Activated T-cell treated with anti-CD3 and anti-CD28 coated beads, Interleukin-2, amount 50 U/mL, for 24 hours (primary cell): ENCODE results near the gene TERT.
"Not testable (repeated sequence)": the region's sequence is repeated elsewhere in the genome, so short reads cannot be mapped to it uniquely, and the experiment has no call there.

Experiments
- DNase-seq: peaks from one replicate; pipeline ENCODE4 v3.0.0-alpha.2; 2020
- H3K27ac Mint-ChIP-seq: 2 replicates; pipeline ENCODE4 v1.8.0; 2020; ENCODE audit warnings: mild to moderate bottlenecking, mixed read lengths
- H3K27me3 Mint-ChIP-seq: 2 replicates; pipeline ENCODE4 v1.8.0; 2020; ENCODE audit warnings: mixed read lengths
- H3K36me3 Mint-ChIP-seq: 2 replicates; pipeline ENCODE4 v1.8.0; 2020; ENCODE audit warnings: low read depth, mixed read lengths
- H3K4me1 Mint-ChIP-seq: 2 replicates; pipeline ENCODE4 v1.8.0; 2020; ENCODE audit warnings: low read depth, mixed read lengths
- H3K4me3 Mint-ChIP-seq: 2 replicates; pipeline ENCODE4 v1.8.0; 2020; ENCODE audit warnings: mild to moderate bottlenecking, moderate library complexity, mixed read lengths
- H3K9me3 Mint-ChIP-seq: 2 replicates; pipeline ENCODE4 v1.8.0; 2020; ENCODE audit warnings: mixed read lengths

Gene TERT

DNA sequence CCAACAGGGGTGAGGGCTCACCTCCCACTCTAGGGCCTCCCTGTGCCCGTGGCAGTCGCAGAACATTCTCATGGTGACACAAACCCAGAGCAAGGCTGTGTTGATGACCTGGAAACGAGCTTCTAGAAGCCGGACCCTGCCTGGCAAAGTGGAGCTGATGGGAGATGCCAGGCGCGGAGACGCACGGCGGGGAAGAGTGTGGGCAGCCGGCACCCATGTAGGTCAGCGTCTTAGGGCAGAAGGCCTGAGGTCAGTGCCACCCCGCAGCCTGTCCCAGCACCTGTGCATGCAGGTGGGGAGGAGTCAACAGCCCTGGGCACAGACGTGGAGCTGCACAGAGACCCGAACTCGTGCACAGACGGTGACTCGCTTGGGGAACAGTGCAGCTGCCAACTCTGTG, 64.3 kb downstream of the TERT start:
- no peak overlapping the region for H3K27ac Mint-ChIP-seq
- H3K4me3 Mint-ChIP-seq, result no peak overlapping the region
- H3K36me3 Mint-ChIP-seq, result no peaks in the 10 kb centered on the region

DNA sequence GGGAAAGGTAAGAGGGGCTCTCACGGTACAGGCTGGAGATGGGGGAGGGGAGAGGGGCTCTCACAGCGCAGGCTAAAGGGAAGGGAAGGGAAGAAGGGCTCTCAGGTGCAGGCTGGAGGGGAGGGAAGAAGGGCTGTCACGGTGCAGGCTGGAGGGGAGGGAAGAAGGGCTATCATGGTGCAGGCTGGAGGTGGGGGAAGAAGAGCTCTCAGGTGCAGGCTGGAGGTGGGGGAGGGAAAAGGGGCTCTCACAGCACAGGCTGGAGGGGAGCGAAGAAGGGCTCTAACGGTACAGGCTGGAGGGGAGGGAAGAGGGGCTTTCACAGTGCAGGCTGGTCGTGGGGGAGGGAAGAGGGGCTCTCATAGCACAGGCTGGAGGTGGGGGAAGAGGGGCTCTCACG, 65.0 kb downstream of the TERT start:
- Mint-ChIP-seq H3K27ac (no peak overlapping the region), H3K4me1 (peaks cover 8% of the 10 kb centered on the region), H3K27me3 (peaks cover 20% of the 10 kb centered on the region), H3K36me3 (no peaks in the 10 kb centered on the region), H3K9me3 (no peaks in the 10 kb centered on the region), H3K4me3 (no peak overlapping the region)
- DNase-seq, result no peak

More for the DNA sequence above, 64.3 kb downstream of the TERT start:
- Mint-ChIP-seq H3K4me1 (peaks cover 8% of the 10 kb centered on the region), H3K9me3 (peaks cover 1% of the 10 kb centered on the region), H3K27me3 (peaks cover 20% of the 10 kb centered on the region)
- no peak for DNase-seq

DNA sequence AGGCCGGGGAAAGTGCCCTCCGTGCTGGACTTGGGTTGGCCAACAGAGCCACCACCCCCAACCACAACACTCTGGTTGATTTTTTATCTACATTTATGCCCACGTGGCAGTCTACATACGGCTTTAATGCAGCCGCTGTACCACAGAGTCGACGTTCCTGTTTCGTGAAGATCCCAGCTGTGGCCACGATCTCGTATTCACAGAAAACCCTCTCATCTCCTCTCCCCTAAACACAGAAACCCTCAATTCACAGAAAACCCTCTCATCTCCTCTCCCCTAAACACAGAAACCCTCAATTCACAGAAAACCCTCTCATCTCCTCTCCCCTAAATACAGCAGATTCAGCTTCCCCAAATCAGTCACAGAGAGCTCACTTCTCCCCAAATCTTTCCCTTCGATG, 65.8 kb downstream of the TERT start:
- peaks cover 20% of the 10 kb centered on the region for H3K27me3 Mint-ChIP-seq
- not testable (repeated sequence) for H3K9me3 Mint-ChIP-seq, H3K4me1 Mint-ChIP-seq, H3K36me3 Mint-ChIP-seq, DNase-seq, H3K4me3 Mint-ChIP-seq, H3K27ac Mint-ChIP-seq

DNA sequence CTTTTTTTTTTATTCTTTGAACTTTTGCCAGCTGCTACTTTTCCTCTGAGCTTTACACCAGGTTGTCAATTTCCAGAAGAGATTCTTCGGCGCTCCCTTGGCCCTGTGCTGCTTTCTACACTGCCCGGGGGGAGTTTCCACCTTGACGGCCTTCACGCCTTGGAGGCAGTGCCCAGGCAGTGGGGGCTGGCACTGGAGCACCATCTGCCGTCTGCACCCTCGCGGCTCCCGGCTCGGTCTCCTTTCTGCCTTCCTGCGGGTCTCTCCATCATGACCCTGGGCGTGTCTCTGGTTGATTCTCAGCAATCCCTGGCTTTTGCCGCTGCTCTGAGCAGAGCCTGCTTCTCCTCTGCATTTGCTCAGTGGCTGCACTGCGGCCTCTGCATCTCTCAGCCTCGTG, 66.7 kb downstream of the TERT start:
- H3K4me1 Mint-ChIP-seq, result peaks cover 8% of the 10 kb centered on the region
- H3K9me3 Mint-ChIP-seq, result no peaks in the 10 kb centered on the region
- H3K36me3 Mint-ChIP-seq, result no peaks in the 10 kb centered on the region
- peaks cover 20% of the 10 kb centered on the region for H3K27me3 Mint-ChIP-seq
- H3K4me3 Mint-ChIP-seq, result no peak overlapping the region
- no peak overlapping the region for H3K27ac Mint-ChIP-seq
- no peak for DNase-seq

DNA sequence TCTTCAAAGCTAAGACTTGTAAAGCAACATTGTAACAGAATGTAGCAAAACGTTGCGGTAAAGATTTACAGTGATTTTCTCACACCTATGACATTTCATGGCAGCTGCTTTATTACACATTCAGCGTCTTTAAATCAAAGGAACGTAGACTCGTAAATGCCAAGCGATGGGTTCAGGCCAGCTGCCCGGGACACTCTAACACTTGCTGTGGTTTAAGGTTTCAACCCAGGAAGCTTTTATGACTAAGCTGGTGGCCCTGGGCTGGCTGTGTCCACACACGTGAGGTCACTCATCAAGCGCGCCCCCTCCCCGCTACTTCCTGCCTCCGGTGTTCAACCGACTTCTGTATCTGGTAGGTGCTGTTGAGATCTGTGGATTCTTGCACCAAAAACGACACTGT, 67.2 kb downstream of the TERT start:
- peaks cover 8% of the 10 kb centered on the region for H3K4me1 Mint-ChIP-seq
- H3K27me3 Mint-ChIP-seq, result peaks cover 20% of the 10 kb centered on the region
- no peak for DNase-seq
- H3K36me3 Mint-ChIP-seq, result no peaks in the 10 kb centered on the region
- no peaks in the 10 kb centered on the region for H3K9me3 Mint-ChIP-seq
- no peak overlapping the region for H3K27ac Mint-ChIP-seq
- H3K4me3 Mint-ChIP-seq, result no peak overlapping the region

DNA sequence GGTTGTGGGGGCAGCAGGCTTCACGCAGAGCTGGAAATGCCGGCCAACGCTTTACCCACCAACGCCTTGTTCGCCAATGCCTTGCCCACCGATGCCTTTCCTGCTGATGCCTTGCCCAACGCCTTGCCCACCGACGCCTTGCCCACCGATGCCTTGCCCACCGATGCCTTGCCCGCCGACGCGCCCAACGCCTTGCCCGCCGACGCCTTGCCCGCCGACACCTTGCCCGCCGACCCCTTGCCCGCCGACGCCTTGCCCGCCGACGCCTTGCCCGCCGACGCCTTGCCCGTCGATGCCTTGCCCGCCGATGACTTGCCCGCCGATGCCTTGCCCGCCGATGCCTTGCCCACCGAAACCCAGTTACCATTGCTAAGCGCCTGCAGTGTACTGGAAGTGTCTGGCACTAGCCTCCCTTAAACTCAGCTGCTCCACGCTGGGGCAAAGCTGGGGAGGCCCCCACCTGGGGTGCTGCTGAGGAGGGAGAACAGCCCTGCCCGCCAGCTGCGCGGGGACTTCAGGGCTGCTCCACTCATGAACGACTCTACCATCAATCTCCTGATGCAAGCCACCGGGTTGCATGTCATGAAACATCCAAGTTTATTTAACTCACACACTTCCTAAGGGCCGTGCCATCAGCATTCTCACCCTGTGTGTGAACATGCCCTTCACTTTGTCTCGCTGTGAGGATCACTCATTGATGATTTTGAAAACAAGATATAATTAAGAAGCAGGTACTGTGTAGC, 67.9 kb downstream of the TERT start:
- no peak for DNase-seq
- no peak overlapping the region for H3K4me3 Mint-ChIP-seq
- H3K9me3 Mint-ChIP-seq, result no peaks in the 10 kb centered on the region

DNA sequence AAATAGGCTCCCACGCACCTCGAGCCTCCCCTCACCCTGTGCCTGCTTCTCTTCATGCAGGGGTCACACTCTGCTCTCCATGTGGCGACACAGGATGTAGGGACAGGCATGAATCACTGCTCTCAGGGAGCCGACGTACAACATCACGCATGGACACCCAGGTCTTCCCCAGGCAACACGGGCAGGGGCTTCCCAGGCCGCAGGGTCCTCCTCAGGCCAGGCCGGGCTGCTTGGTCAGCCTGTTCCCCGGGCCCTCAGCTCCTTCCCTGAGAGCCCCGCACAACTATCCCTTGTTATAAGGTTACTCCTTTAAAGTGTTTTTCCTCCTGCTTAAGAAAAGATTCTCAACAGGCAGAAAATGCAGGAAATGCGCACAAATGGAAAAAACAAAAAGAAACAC, 68.6 kb downstream of the TERT start:
- H3K9me3 Mint-ChIP-seq, result no peaks in the 10 kb centered on the region
- H3K4me1 Mint-ChIP-seq, result peaks cover 8% of the 10 kb centered on the region
- no peak for DNase-seq
- H3K27ac Mint-ChIP-seq, result no peak overlapping the region
- H3K36me3 Mint-ChIP-seq, result no peaks in the 10 kb centered on the region
- H3K4me3 Mint-ChIP-seq, result no peak overlapping the region
- H3K27me3 Mint-ChIP-seq, result peaks cover 20% of the 10 kb centered on the region

More for the DNA sequence above, 67.9 kb downstream of the TERT start:
- Mint-ChIP-seq H3K27ac (no peak overlapping the region), H3K4me1 (peaks cover 8% of the 10 kb centered on the region), H3K27me3 (peaks cover 20% of the 10 kb centered on the region), H3K36me3 (no peaks in the 10 kb centered on the region)

DNA sequence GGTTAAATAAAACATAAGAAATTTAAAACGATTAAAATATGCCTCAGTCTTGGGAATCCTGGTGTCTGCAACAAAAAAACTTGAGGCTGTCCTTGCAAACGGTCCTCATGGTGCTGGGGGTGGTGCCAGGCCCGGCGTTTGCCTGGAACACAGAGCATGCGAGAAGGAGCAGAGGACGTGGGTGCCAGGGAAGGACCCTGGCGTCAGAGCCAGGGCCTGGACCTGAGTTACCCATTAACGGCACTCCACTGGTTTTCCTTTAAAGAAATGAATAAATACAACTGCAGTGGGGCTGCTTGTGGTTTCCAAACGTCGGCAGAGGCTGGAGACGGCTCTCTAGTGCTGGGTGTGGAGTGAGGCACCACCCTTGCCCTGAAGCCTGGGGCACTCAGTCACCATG, 69.8 kb downstream of the TERT start, which contains the start of gene SLC6A18:
SLC6A18 (plus strand) TSS at position 301 of the 400 bp plus-strand sequence; CDS start at position 398, 97 bp downstream.
- DNase-seq, result no peak
- Mint-ChIP-seq H3K27ac (no peak within 1 kb of the TSS), H3K4me3 (no peak within 1 kb of the TSS), H3K4me1 (peaks cover 8% of the 10 kb centered on the region), H3K9me3 (no peaks in the 10 kb centered on the region), H3K36me3 (no peaks in the 10 kb centered on the region), H3K27me3 (peaks cover 17% of the 10 kb centered on the region)

DNA sequence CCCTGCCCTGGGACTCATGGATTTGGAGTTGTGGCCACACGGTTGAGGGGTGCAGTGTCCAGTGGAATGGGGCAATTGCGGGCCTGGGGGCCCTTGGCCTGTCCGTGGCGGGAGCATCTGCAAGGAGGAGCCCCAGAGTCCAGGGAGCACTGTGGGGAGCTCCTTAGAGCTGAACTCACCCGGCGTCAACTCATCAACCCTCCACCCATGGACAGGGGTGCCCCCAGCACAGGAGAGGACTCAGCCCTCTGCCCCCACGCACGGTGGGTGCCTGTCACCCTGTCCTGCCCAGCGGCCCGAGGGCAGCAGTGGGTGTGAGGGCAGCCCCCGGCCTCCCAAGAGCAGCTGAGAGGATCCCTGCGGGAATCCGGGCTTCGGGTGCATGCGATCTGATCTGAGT, 70.2 kb downstream of the TERT start:
- H3K36me3 Mint-ChIP-seq, result no peaks in the 10 kb centered on the region
- H3K27ac Mint-ChIP-seq, result no peak overlapping the region
- no peak for DNase-seq
- peaks cover 8% of the 10 kb centered on the region for H3K4me1 Mint-ChIP-seq
- H3K9me3 Mint-ChIP-seq, result no peaks in the 10 kb centered on the region
- H3K4me3 Mint-ChIP-seq, result no peak overlapping the region
- H3K27me3 Mint-ChIP-seq, result peaks cover 17% of the 10 kb centered on the region

DNA sequence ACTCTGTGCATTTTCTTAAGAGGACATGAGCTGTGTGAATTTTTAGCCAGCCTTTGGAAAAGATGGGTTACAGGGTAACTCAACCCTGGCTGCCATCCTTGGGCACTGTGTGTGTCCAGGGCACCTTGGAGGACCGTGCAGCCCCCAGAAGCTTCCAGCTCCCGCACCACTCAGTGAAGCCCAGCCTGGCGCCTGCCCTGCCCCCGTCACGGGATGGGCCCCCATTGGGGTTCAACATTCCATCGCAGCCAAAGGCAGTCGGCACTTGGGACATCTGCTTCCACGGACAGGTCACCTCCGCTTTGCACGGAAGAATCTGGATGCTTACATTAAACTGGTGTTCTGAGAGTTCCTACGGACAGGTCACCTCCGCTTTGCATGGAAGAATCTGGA, 71.6 kb downstream of the TERT start:
- no peaks in the 10 kb centered on the region for H3K36me3 Mint-ChIP-seq
- H3K4me3 Mint-ChIP-seq, result no peak overlapping the region
- H3K4me1 Mint-ChIP-seq, result peaks cover 3% of the 10 kb centered on the region
- no peak overlapping the region for H3K27ac Mint-ChIP-seq
- no peaks in the 10 kb centered on the region for H3K9me3 Mint-ChIP-seq
- peaks cover 5% of the 10 kb centered on the region for H3K27me3 Mint-ChIP-seq
- no peak for DNase-seq

DNA sequence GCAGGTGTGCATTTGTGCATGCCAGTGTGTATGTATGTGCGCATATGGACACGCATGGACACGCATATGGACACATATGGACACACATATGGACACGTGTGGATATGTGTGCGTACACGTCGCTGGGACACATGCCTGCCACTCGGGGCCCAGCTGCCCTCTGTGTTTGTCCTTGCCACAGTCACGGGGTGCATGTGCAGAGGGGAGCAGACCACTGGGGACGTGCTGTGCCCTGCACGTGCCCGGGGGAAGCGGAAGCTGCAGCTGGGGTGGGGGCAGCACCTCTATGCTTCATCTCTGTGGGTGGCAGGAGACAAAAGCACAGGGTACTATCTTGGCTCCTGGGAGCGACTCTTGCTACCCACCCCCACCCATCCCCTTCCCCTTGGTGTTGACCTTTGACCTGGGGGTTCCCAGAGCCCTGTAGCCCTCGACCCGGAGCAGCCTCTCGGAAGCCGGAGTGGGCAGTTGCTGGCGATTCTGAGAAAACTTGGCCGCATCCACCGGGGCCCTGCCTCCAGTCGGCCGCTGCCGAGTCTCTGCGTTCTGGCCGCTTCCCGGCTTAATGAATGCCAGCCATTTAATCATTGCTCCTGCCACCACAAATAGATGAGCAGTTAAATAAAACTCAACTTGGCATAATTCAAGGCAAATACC, 72.1 kb downstream of the TERT start:
- H3K27ac Mint-ChIP-seq, result no peak overlapping the region
- H3K4me3 Mint-ChIP-seq, result no peak overlapping the region
- no peaks in the 10 kb centered on the region for H3K9me3 Mint-ChIP-seq
- peaks cover 3% of the 10 kb centered on the region for H3K4me1 Mint-ChIP-seq
- H3K27me3 Mint-ChIP-seq, result no peaks in the 10 kb centered on the region
- DNase-seq, result no peak
- H3K36me3 Mint-ChIP-seq, result no peaks in the 10 kb centered on the region

DNA sequence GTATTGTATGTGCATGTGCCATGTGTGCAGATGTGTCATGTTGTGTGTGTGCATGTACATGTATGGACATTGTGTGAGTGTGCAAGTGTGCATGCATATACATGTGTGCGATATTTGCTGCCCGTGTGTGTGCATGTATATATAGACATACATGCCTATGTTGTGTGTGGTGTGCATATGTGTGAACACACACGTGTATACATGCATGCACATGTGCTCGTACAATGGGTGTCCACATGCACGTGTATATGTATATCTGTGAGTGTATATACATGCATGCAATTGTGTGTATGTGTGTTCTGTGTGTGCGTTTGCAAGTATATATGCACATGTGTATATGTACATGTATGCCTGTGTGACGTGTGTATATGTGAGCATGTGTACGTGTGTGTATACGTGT, 72.7 kb downstream of the TERT start:
- peaks cover 5% of the 10 kb centered on the region for H3K4me1 Mint-ChIP-seq
- H3K27ac Mint-ChIP-seq, result no peak overlapping the region
- no peaks in the 10 kb centered on the region for H3K36me3 Mint-ChIP-seq
- H3K4me3 Mint-ChIP-seq, result no peak overlapping the region
- H3K27me3 Mint-ChIP-seq, result no peaks in the 10 kb centered on the region
- no peaks in the 10 kb centered on the region for H3K9me3 Mint-ChIP-seq
- no peak for DNase-seq

DNA sequence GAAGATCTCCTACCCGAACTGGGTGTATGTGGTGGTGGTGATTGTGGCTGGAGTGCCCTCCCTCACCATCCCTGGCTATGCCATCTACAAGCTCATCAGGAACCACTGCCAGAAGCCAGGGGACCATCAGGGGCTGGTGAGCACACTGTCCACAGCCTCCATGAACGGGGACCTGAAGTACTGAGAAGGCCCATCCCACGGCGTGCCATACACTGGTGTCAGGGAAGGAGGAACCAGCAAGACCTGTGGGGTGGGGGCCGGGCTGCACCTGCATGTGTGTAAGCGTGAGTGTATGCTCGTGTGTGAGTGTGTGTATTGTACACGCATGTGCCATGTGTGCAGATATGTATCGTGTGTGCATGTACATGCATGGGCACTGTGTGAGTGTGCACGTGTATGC, 73.1 kb downstream of the TERT start:
- no peak for DNase-seq
- Mint-ChIP-seq H3K27me3 (no peaks in the 10 kb centered on the region), H3K4me3 (no peak overlapping the region), H3K4me1 (peaks cover 5% of the 10 kb centered on the region), H3K36me3 (no peaks in the 10 kb centered on the region), H3K9me3 (no peaks in the 10 kb centered on the region), H3K27ac (no peak overlapping the region)

DNA sequence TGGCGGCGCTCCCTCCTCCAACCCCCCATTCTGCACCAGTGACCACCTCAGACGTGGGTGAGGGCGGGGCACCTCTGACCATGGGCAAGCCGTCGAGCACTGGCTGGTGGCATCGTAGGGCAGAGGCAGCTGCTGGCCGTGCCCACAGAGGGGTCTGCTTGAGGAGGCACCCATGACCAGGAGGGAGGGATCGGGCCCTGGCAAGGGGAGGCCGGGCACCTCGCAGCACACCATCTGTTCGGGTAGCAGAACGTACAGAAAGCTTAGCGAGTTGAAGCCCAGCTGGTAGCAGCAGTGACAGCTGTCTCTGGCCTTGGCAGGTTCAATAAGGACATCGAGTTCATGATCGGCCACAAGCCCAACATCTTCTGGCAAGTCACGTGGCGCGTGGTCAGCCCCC, 74.0 kb downstream of the TERT start:
- no peak for DNase-seq
- Mint-ChIP-seq H3K4me1 (peaks cover 5% of the 10 kb centered on the region), H3K4me3 (no peak overlapping the region), H3K36me3 (no peaks in the 10 kb centered on the region), H3K9me3 (no peaks in the 10 kb centered on the region), H3K27me3 (no peaks in the 10 kb centered on the region), H3K27ac (no peak overlapping the region)

DNA sequence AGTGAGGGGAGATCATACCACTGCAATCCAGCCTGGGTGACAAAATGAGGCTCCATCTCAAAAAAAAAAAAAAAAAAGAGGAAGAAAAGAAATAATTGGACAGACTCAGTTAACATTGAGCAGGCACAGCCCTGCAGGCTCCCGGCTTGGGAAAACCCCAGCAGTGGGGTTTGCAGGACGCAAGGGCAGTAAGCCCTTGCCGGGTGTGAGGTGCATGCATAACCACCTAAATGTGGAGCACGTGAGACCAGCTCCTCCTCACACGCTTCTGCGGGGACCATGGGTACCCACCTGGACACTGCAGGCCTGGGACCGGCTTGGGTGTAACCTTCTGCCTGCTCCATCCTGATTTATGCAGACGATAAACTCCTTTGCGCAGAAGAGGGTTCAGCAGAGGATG, 74.5 kb downstream of the TERT start:
- Mint-ChIP-seq H3K4me1 (peaks cover 5% of the 10 kb centered on the region), H3K9me3 (no peaks in the 10 kb centered on the region), H3K36me3 (no peaks in the 10 kb centered on the region), H3K4me3 (no peak overlapping the region), H3K27ac (no peak overlapping the region), H3K27me3 (no peaks in the 10 kb centered on the region)
- no peak for DNase-seq
